GM18858 (cell line): ENCODE data around the gene TBC1D12.
"Not testable (repeated sequence)": the region's sequence is repeated elsewhere in the genome, so short reads cannot be mapped to it uniquely, and the experiment has no call there.

ENCODE experiments used
- ATAC-seq: cut with Tn5 transposase; IDR thresholded peaks from one replicate; pipeline ENCODE4 v1.9.1; 2021; ENCODE audit not compliant: unreplicated experiment

The TBC1D12 gene

GRCh38 chr10:94450782-94451181 is 48.4 kb downstream of the TBC1D12 start:
- no peak for ATAC-seq

GRCh38 chr10:94451883-94452519 is 49.7 kb downstream of the TBC1D12 start:
- ATAC-seq: no peak

- ATAC-seq: no peak
These were observed 54.6 kb downstream of the TBC1D12 start for GRCh38 chr10:94456942-94457341.

- no peak for ATAC-seq
These were observed 57.0 kb downstream of the TBC1D12 start for GRCh38 chr10:94459385-94459784.

DNA sequence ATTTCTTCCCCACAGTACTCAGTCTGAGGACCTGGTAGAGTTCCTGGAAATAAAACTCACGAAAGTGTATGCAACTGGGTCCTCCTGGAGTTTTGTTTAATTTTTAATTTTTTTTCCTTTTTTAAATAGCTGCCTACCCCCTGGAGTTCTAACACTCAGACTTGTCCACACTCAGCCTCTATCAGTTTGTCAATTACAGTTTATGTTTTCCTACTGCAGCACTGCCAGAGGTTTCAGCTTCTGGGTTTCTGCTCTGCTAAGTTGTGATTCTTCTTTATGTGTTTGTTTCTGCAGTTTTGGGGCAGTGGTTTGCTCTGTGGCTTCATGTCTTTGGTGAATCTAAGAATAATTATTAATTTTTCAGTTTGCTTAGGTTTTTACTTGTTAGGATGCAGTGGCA is 59.2 kb downstream of the TBC1D12 start:
- no peak for ATAC-seq

- no peak for ATAC-seq
These were observed 59.8 kb downstream of the TBC1D12 start for GRCh38 chr10:94462130-94462529.

DNA sequence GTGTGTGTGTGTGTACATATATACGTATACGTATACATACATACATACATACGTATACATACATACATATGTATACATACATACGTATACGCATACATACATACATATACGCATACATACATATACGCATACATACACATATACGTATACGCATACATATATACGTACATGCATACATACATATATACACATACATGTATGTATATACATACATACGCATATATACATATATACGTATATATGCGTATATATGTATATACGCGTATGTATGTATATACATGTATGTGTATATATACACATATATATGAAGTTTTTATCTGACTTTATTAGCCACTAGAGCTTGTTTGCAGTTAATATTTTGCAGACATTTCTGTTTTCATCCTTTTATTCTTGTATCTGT is 63.3 kb downstream of the TBC1D12 start:
- ATAC-seq: no peak

DNA sequence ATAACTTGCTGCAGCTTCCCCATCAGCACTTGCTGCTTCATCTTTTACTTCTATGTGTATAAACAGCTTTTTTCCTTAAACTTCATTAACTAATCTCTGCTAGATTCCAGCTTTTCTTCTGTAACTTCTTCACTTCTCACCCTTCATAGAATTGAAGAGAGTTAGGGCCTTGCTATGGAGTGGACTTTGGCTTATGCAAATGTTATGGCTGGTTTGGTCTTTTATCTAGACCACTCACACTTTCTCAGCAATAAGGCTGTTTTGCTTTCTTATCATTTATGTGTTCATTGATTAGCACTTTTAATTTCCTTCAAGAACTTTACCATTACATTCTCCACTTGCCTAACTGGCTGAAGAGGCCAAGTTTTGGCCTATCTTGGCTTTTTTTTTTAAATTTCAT is 79.1 kb downstream of the TBC1D12 start:
- no peak for ATAC-seq

GRCh38 chr10:94483970-94484369 is 81.6 kb downstream of the TBC1D12 start:
- ATAC-seq: no peak

DNA sequence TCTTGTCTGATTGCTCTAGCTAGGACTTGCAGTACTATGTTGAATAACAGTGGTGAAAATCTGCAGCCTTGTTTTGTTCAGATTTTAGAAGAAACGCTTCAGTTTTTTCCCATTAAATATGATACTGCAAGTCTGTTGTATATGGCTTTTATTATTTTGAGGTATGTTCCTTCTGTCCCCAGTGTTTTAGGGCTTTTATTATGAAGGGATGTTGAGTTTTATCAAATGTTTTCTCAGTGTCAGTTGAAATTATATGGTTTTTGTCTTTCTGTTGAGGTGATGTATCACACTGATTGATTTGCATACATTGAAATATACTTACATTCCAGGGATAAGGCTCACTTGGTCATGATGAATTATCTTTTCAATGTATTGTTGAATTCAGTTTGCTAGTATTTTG is 82.8 kb downstream of the TBC1D12 start:
- ATAC-seq: no peak

DNA sequence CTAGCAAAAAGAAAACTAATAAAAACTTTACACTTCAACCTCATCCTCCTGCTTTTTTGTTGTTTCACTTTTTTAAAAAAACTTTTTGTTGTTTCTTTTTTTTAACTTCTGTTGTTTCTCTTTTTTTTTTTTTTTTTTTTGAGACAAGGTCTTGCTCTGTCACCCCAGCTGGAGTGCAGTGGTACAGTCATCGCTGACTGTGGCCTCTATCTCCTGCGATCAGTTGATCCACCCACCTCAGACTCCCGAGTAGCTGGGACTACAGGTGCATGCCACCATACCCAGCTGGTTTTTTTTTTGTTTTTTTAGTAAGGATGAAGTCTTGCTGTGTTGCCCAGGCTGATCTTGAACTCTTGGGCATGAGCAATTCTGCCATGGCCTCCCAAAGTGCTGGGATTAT is 85.2 kb downstream of the TBC1D12 start:
- no peak for ATAC-seq

DNA sequence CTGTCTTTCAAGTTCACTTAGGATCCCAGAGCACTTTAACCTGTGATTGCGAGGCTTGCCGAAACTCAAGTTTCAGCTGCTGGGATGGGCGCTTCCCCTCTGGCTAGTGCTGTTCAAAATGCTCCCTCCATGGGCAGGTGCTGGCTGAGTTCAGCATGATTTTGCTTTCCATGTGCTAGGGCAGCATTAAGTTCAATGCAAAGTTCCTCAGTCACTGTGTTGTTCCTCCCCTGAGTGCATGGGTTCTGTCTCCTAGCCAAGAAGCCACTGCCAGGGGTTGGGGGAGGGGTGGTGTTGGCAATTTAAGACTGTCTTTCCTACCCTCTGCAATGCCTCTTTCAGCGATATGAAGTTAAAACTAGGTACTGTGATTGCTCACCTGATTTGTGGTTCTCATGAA is 86.8 kb downstream of the TBC1D12 start:
- ATAC-seq: no peak

DNA sequence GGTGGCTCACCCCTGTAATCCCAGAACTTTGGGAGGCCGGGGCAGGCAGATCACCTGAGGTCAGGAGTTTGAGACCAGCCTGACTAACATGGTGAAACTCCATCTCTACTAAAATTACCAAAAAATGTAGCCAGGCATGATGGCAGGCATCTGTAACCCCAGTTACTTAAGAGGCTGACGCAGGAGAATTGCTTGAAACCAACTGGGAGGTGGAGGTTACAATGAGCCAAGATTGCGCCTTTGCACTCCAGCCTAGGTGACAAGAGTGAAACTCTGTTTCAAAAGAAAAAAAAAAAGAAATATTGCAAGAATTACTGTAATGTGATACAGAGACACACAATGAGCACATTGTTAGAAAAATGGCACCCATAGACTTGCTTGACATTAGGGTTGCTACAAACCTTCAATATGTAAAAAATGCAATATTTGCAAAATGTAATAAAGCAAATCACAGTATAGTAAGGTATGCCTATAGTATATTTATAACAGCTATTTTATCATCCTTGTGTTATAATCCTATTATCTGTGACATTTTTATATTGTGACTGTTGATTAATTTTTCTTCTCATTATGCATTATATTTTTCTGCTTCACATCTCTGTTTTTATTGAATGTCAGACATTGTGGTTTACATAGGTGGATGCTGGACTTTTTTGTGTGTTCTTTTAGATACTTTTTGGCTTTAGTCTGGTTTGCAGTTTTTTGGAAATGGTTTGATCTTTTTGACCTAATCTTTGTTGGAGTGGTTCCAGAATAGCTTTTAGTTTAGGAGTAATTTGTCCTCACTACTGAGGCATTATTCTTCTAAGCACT is 87.8 kb downstream of the TBC1D12 start:
- no peak for ATAC-seq

DNA sequence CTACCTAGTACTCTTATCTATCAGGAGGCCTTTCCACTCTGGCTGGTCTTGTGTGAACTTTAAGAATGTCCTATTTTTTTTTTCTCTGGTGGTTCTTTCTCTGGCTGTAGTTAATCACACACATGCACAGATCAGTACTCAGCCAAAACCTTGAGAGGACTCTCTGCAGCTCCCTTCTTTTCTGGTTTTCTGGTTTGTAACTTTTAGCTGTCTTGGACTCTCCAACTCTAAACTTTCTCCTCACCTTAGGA is 88.4 kb downstream of the TBC1D12 start:
- ATAC-seq: no peak

GRCh38 chr10:94493463-94493862 is 91.1 kb downstream of the TBC1D12 start:
- ATAC-seq: no peak

GRCh38 chr10:94496010-94496409 is 93.7 kb downstream of the TBC1D12 start:
- ATAC-seq: peak; percentile 73

GRCh38 chr10:94496646-94497045 is 94.3 kb downstream of the TBC1D12 start:
- no peak for ATAC-seq

GRCh38 chr10:94500063-94500462 is 97.7 kb downstream of the TBC1D12 start:
- no peak for ATAC-seq

DNA sequence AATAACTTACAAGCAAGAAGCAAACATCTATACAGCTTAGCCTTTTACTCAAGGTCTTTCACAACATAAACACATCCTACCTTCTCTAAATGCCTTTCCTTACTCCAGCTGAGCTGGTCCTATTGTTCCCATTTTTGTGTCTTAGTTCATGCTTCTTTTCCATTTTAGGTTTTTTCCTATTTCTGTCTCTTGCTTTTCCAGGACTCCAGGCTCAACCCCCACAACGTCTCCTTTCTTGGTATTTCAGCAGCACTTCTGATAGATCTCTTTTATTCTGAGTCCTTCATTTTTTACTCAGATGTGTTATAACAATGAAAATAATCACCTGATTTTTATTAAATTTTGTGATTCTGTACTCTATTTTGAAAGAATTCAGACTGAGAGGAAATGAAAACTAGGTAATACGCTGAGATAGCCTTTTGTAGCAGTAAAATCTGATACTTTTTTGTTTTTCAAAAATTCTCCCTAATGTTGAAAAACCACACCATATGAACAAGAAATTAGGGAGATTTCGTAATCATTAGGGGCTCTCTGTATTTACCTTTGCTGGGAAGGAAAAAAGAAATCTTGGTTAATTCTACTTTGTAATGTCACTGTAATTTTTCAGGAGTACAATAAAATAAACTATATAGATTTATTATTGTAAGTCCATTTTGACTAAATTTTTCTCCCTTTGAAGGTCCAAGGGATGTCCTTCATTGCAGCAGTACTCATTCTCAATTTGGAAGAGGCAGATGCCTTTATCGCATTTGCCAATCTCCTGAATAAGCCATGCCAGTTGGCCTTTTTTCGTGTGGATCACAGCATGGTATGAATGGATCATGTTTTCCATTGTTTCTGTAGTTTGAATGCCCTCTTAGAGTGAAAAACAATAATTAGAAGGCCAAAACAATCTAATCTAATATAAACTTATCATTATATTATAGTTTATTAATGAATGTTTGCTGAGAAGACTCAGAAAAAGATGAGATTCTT is 119.2 kb downstream of the TBC1D12 start:
- no peak for ATAC-seq

DNA sequence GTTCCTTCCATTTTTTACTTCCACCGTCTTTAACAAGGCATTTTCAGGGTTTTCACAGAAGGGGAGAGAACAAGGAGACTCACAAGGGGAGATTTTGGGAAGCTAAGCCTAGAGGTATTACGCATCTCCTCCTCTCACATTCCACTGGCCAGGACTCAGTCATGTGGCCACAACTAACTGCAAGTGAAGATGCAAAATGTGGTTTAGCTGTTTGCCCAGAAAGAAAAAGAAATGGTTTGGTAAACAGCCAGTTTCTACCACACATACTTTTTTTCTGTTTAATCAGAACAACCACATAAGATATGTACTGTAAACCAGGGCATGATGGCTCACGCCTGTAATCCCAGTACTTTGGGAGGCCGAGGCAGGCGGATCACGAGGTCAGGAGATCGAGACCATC is 121.8 kb downstream of the TBC1D12 start:
- ATAC-seq: no peak

DNA sequence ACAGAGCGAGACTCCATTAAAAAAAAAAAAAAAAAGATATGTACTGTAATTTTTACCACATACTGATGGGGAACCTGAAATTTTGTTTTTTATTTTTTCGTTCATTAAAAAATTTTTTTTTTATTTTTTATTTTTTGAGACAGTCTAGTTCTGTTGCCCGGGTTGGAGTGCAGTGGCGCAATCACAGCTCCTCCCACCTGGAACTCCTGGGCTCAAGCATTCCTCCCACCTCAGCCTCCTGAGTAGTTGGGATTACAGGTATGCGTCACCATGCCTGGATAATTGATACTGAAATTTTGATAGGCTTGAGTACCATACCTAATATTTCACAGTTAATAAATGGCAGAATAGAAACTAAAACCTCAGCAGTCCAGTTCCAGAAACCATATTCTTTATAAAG is 122.4 kb downstream of the TBC1D12 start:
- ATAC-seq: no peak

DNA sequence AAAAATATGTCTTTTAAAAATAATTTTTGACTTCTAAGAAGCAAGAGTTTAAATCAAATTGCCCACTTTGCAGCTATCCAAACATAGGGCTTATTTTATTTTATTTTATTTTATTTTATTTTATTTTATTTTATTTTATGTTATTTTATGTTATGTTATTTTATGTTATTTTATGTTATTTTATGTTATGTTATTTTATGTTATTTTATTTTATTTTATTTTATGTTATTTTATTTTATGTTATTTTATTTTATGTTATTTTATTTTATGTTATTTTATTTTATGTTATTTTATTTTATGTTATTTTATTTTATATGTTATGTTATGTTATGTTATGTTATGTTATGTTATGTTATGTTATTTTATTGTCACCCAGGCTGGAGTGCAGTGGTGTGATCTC is 129.2 kb downstream of the TBC1D12 start:
- ATAC-seq: not testable (repeated sequence)
